K562 (cell line): ENCODE measurements around the gene OR56B4. TPM values are rescaled to one million over a fixed set of nuclear protein-coding genes. Genes with fewer than 3 reads are reported as not detected.

Source experiments
- ATAC-seq: fragments of 200-7000 bp; cut with Tn5 transposase; 3 replicates; pipeline ENCODE4 v1.9.1; 2020; ENCODE audit warnings: moderate library complexity
- BruUV-seq: library from RNA; stranded (reverse); fragments of 400-500 nt; replicated peaks from 2 replicates; lab custom pipeline; 2021; lab: Mats Ljungman, UMichigan
- CTCF ChIA-PET: fragments of 300-600 bp; formaldehyde crosslinking; extraction: SDS; loops from one replicate; lab custom pipeline; 2021; ENCODE audit warnings: low intra/inter-chr PET ratio; lab: Yijun Ruan, JAX
- POLR2A ChIA-PET: fragments of 300-600, 350-650 bp; sonication (Branson Sonifier 250); formaldehyde crosslinking; extraction: SDS; loops from one replicate; lab custom pipeline; 2021; ENCODE audit warnings: antibody characterized with exemption, inconsistent platforms; lab: Yijun Ruan, JAX
- DNase-seq, 4 experiments: peaks; one replicate each; pipeline versions ENCODE4 v3.0.0 to v3.0.0-alpha.2; 2011 to 2018; ENCODE audit warnings: low spot score in 3 of 4, mixed read lengths in 3 of 4; ENCODE audit errors: extremely low read depth in 1 of 4
- FAIRE-seq: peaks from 2 replicates; lab custom pipeline; 2011; peaks lifted over from hg19 to GRCh38; lab: Jason Lieb, UNC
- H2AFZ ChIP-seq: 2 replicates; pipeline ENCODE4 v1.6.0; 2011; ENCODE audit warnings: low read depth, low read length, control low read depth, inconsistent platforms
- H3K27ac ChIP-seq: fragments of 200-600 bp; 3 replicates; pipeline ENCODE4 v1.8.0; 2011; ENCODE audit warnings: low read depth, mild to moderate bottlenecking, control low read depth, inconsistent platforms, low read length, moderate library complexity, mixed read lengths; ENCODE audit errors: extremely low read depth
- H3K27me3 ChIP-seq, 2 experiments: fragments of 300-600 bp in 1 of 2; 2 replicates in 1 of 2; 3 replicates in 1 of 2; pipeline versions ENCODE4 v1.6.0 to v1.8.0; 2011; ENCODE audit warnings: inconsistent platforms in 2 of 2, low read length in 2 of 2, mild to moderate bottlenecking in 1 of 2, mixed read lengths in 1 of 2, moderate library complexity in 1 of 2; ENCODE audit not compliant: control insufficient read depth in 2 of 2, insufficient read depth in 2 of 2
- H3K36me3 ChIP-seq: fragments of 300-600 bp; 3 replicates; pipeline ENCODE4 v1.8.0; 2011; ENCODE audit warnings: mild to moderate bottlenecking, low read length, inconsistent platforms; ENCODE audit not compliant: control insufficient read depth, insufficient read depth
- H3K4me1 ChIP-seq, 2 experiments: fragments of 200-600 bp in 1 of 2; replicated peaks in 1 of 2; 2 replicates in 1 of 2; 3 replicates in 1 of 2; pipeline versions ENCODE4 v1.5.1 to v1.8.0; 2011; ENCODE audit warnings: inconsistent platforms in 2 of 2, low read length in 2 of 2, mild to moderate bottlenecking in 1 of 2, mixed read lengths in 1 of 2, moderate library complexity in 1 of 2; ENCODE audit not compliant: control insufficient read depth in 2 of 2, insufficient read depth in 2 of 2
- H3K4me2 ChIP-seq: 2 replicates; pipeline ENCODE4 v1.6.1; 2011; ENCODE audit warnings: low read length, control low read depth, inconsistent platforms, mixed read lengths; ENCODE audit not compliant: insufficient read depth
- H3K4me3 ChIP-seq: fragments of 200-600 bp; sonication (generic), shearing (Covaris generic); 2 replicates; pipeline ENCODE4 v1.5.1; 2016; ENCODE audit warnings: control low read depth, inconsistent platforms
- H3K79me2 ChIP-seq: fragments of 200-600 bp; 3 replicates; pipeline ENCODE4 v1.8.0; 2011; ENCODE audit warnings: low read length, inconsistent platforms; ENCODE audit not compliant: control insufficient read depth, insufficient read depth
- H3K9ac ChIP-seq, 2 experiments: 2 replicates each; pipeline versions ENCODE4 v1.6.0 to v1.6.1; 2011; ENCODE audit warnings: low read depth in 2 of 2, low read length in 2 of 2, control low read depth in 1 of 2, inconsistent platforms in 1 of 2, mild to moderate bottlenecking in 1 of 2, mixed read lengths in 1 of 2; ENCODE audit not compliant: insufficient read depth in 1 of 2
- H3K9me1 ChIP-seq: one replicate; pipeline ENCODE4 v1.6.0; 2011; ENCODE audit warnings: inconsistent platforms, mild to moderate bottlenecking, low read length, moderate library complexity; ENCODE audit not compliant: control insufficient read depth, insufficient read depth
- H3K9me3 ChIP-seq: replicated peaks from 2 replicates; pipeline ENCODE4 v1.5.1; 2011; ENCODE audit warnings: low read depth, low read length, inconsistent platforms; ENCODE audit not compliant: control insufficient read depth, insufficient read depth
- H4K20me1 ChIP-seq: replicated peaks from 2 replicates; pipeline ENCODE4 v1.6.1; 2011; ENCODE audit warnings: low read length, inconsistent platforms, mixed read lengths; ENCODE audit not compliant: control insufficient read depth, insufficient read depth
- BCOR ChIP-seq: fragments of 450-650 bp; IDR thresholded peaks from 2 replicates; pipeline ENCODE4 v1.6.1; 2016
- CEBPZ ChIP-seq: fragments of 150-350 bp; IDR thresholded peaks from 2 replicates; pipeline ENCODE4 v1.6.1; 2014; ENCODE audit warnings: low read depth, mild to moderate bottlenecking, low read length, borderline replicate concordance
- CTCF ChIP-seq, 3 experiments: IDR thresholded peaks in 2 of 3; conservative IDR thresholded peaks in 1 of 3; 2 replicates each; pipeline ENCODE4 v1.5.1; 2011 to 2012; ENCODE audit warnings: low read length in 3 of 3, mild to moderate bottlenecking in 3 of 3, control low read depth in 2 of 3, improper control_type of control experiment in 1 of 3, inconsistent platforms in 1 of 3, low read depth in 1 of 3, mixed read lengths in 1 of 3, moderate library complexity in 1 of 3; ENCODE audit not compliant: insufficient read depth in 2 of 3
- EP300 ChIP-seq: IDR thresholded peaks from 2 replicates; pipeline ENCODE4 v1.6.1; 2012; ENCODE audit warnings: low read length, improper control_type of control experiment
- ESRRA ChIP-seq: fragments of 450-650 bp; IDR thresholded peaks from 2 replicates; pipeline ENCODE4 v1.6.1; 2014; ENCODE audit warnings: low read depth, mild to moderate bottlenecking, moderate library complexity, borderline replicate concordance
- GTF2A2 ChIP-seq: IDR thresholded peaks from 2 replicates; pipeline ENCODE4 v1.6.1; 2016; ENCODE audit warnings: mild to moderate bottlenecking, missing genetic modification characterization, missing compliant biosample characterization
- GTF2E2 ChIP-seq: fragments of 200-800 bp; sonication (Bioruptor generic); IDR thresholded peaks from 2 replicates; pipeline ENCODE4 v1.6.1; 2016; ENCODE audit warnings: missing genetic modification characterization, missing compliant biosample characterization
- HMBOX1 ChIP-seq: sonication (generic); IDR thresholded peaks from 2 replicates; pipeline ENCODE4 v1.6.1; 2016
- LARP7 ChIP-seq: fragments of 450-650 bp; IDR thresholded peaks from 2 replicates; pipeline ENCODE4 v1.6.1; 2016
- POLR2A ChIP-seq: fragments of 450-650 bp; conservative IDR thresholded peaks from 2 replicates; pipeline ENCODE4 v1.6.1; 2016
- POLR2H ChIP-seq: IDR thresholded peaks from 2 replicates; pipeline ENCODE4 v1.6.1; 2016; ENCODE audit warnings: missing genetic modification characterization, low read depth, mild to moderate bottlenecking, control low read depth, missing compliant biosample characterization, moderate library complexity
- SAFB2 ChIP-seq: fragments of 200-400 bp; formaldehyde crosslinking; IDR thresholded peaks from 2 replicates; pipeline ENCODE4 v1.6.1; 2018; ENCODE audit warnings: borderline replicate concordance, low read length, low read depth, moderate library complexity; ENCODE audit not compliant: severe bottlenecking
- SIRT6 ChIP-seq: IDR thresholded peaks from one replicate; pipeline ENCODE4 v1.6.1; 2012; ENCODE audit warnings: low read depth, mild to moderate bottlenecking, control low read depth, inconsistent platforms, low read length, moderate library complexity
- SPI1 ChIP-seq: IDR thresholded peaks from 2 replicates; pipeline ENCODE4 v1.6.1; 2011; ENCODE audit warnings: low read depth, low read length, control low read depth, borderline replicate concordance
- ZC3H11A ChIP-seq: IDR thresholded peaks from 2 replicates; pipeline ENCODE4 v1.6.1; 2012; ENCODE audit warnings: low read depth, low read length, improper control_type of control experiment
- ZFP1 ChIP-seq: fragments of 450-650 bp; formaldehyde crosslinking; IDR thresholded peaks from 2 replicates; pipeline ENCODE4 v1.4.0; 2020; ENCODE audit warnings: mild to moderate bottlenecking, mixed read lengths
- ZFP30 ChIP-seq: fragments of 250-450 bp; sonication (Bioruptor Pico); IDR thresholded peaks from 2 replicates; pipeline ENCODE4 v1.8.0; 2022; ENCODE audit warnings: moderate library complexity, mild to moderate bottlenecking, inconsistent platforms, borderline replicate concordance
- ZKSCAN1 ChIP-seq: fragments of 150-350 bp; IDR thresholded peaks from 2 replicates; pipeline ENCODE4 v1.6.1; 2016; ENCODE audit warnings: low read depth, low read length
- WGBS: fragments of 100-300 bp; shearing (Covaris generic); methylation state at CpG from one replicate; pipeline ENCODE4 v1.1.6; 2016; ENCODE audit warnings: low coverage, mixed read lengths; ENCODE audit not compliant: insufficient coverage; ENCODE audit errors: missing lambda C conversion rate; 5-methylcytosine and 5-hydroxymethylcytosine counted together
- in situ Hi-C: fragments of 300-500 bp; cut with MboI; formaldehyde crosslinking; loops from 4 replicates; pipeline ENCODE4 v1.15.0; 2018; ENCODE audit warnings: inconsistent platforms, mixed read lengths
- intact Hi-C: fragments of 100-400 bp; cut with micrococcal nuclease; formaldehyde crosslinking; loops from 2 replicates; pipeline ENCODE4 v1.14.2; 2022
- polyA plus RNA-seq, 8 experiments: library from polyadenylated mRNA; depleted of rRNA in 4 of 8; stranded (reverse) in 5 of 8; unstranded in 3 of 8; fragments of >200 nt; fragmentation: Nextera tagmentation in 2 of 8; fragmentation: Illumina TruSeq in 1 of 8; extraction: Ambion mirVana in 2 of 8; extraction: Trizol in 1 of 8; gene quantifications; 2 replicates each; pipeline versions ENCODE4 v1.2.1 to v1.2.3, GENCODE V29; 2011 to 2014; ENCODE audit warnings: inconsistent platforms in 1 of 8, missing spikeins in 1 of 8
- total RNA-seq, 7 experiments: library from RNA; depleted of rRNA in 6 of 7; stranded (reverse); fragments of >200 nt in 6 of 7; fragmentation: Illumina TruSeq in 2 of 7; extraction: Trizol in 2 of 7; gene quantifications; 2 replicates each; pipeline versions ENCODE4 v1.2.1 to v1.2.3, GENCODE V29; 2011 to 2021; ENCODE audit warnings: low replicate concordance in 1 of 7

OR56B4 gene
- total and polyA plus RNA-seq, 9 of the 15 experiments (the other 6 are each of a cell fraction or from before 2014, with no cell fraction given): 0.07 TPM; not detected in 8

GRCh38 chr11:6079463-6079862, 28.0 kb upstream of the OR56B4 start:
- ChIA-PET POLR2A (interaction anchor here (0.6 kb wide), 1 partner anchor 544 kb away, joined by 4 read pairs; no protein-coding TSS in a partner anchor), CTCF (no interaction called here)
- Histone ChIP-seq H3K36me3 (no peaks in the 10 kb centered on the region), H3K27me3 (no peaks in the 10 kb centered on the region), H3K4me3 (no peak overlapping the region), H2AFZ (no peak overlapping the region), H3K9me3 (no peaks in the 10 kb centered on the region), H4K20me1 (no peaks in the 10 kb centered on the region), H3K9ac (no peak overlapping the region), H3K9me1 (no peaks in the 10 kb centered on the region), H3K27ac (no peak overlapping the region), H3K4me2 (no peak overlapping the region), H3K4me1 (no peaks in the 10 kb centered on the region), H3K79me2 (no peaks in the 10 kb centered on the region)
- no TSS peak for BruUV-seq
- ATAC-seq (no peak), DNase-seq (no peak), FAIRE-seq (no peak)
- 1% methylated on average over 4 of the region's 4 CpGs for WGBS
- intact Hi-C loops (no loop called here), in situ Hi-C loops (no loop called here)
- TF ChIP-seq HMBOX1 (no peak), GTF2E2 (no peak), SPI1 (no peak), ZFP30 (CRISPR knock-in tag) (no peak), GTF2A2 (tag) (no peak), CTCF (IDR thresholded peaks at IDR 0.05 in 2 of 3, conservative IDR thresholded peaks at IDR 0.05 in 1 of 3; ENCODE audit: insufficient read depth in 2 of 3, low read depth in 1 of 3, low read length in 3 of 3) (no peak), ESRRA (no peak), ZKSCAN1 (no peak), EP300 (no peak), ZC3H11A (no peak), BCOR (no peak), POLR2A (no peak), CEBPZ (no peak), SIRT6 (no peak), SAFB2 (no peak), LARP7 (no peak), POLR2H (tag) (no peak), ZFP1 (CRISPR knock-in tag) (no peak)
